Stimulated activated CD4-positive, alpha-beta T cell treated with anti-CD3 and anti-CD28 coated beads, Interleukin-1b, Interleukin-23, amount 100 ng/mL, for 24 hours (primary cell): ENCODE data around the gene GKN1.

Experiments used
- DNase-seq, 4 experiments: peaks; one replicate each; pipeline ENCODE4 v3.0.0-alpha.2; 2020; ENCODE audit warnings: low read depth in 4 of 4, low spot score in 1 of 4

Gene GKN1

GRCh38 chr2:68959001-68959400, 15.4 kb upstream of the GKN1 start:
- DNase-seq: no peak

GRCh38 chr2:68961380-68961779, 13.1 kb upstream of the GKN1 start:
- no peak for DNase-seq

GRCh38 chr2:68964282-68964681, 10.2 kb upstream of the GKN1 start:
- no peak for DNase-seq

GRCh38 chr2:68968221-68968620, 6.2 kb upstream of the GKN1 start:
- no peak for DNase-seq

DNA sequence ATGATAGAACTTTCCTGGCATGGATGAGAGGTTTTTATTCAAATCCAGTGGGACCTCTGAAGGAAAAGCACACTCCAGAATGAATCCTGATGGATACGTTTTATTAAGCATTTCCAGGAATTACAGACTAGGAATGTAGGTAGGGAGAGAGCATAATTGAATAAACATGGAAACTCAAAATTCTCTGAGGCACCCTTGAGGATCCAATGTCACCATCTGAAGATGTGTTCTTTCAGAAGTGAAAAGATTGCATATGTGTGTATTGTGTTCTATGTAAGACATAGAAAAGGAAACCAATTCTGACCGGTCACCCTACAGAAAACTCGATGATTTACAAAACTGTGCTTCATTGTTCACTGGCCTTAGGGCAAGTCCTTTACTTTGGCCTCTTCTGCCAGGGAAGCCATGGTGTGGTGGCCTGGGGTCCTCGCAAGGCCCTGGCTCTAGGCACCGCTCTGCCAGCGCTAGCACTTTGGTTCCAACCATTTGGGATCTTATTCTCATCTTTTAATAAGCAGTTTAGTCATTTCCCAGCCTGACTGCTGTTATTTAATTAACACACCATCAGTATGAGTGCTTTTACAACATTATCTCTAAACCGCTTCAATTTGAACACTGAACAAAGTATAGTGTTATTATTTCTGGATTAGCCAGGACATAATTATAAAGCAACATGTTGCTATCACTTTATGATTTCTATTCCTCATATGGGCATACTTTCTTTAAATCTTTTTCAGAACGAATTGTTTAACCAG, 4.5 kb upstream of the GKN1 start:
- no peak for DNase-seq

GRCh38 chr2:68970566-68971265, 3.7 kb upstream of the GKN1 start:
- DNase-seq: no peak

GRCh38 chr2:68971591-68972231, 2.7 kb upstream of the GKN1 start:
- no peak for DNase-seq

- DNase-seq: no peak
These were observed 670 bp downstream of the GKN1 start for GRCh38 chr2:68974946-68975665.

DNA sequence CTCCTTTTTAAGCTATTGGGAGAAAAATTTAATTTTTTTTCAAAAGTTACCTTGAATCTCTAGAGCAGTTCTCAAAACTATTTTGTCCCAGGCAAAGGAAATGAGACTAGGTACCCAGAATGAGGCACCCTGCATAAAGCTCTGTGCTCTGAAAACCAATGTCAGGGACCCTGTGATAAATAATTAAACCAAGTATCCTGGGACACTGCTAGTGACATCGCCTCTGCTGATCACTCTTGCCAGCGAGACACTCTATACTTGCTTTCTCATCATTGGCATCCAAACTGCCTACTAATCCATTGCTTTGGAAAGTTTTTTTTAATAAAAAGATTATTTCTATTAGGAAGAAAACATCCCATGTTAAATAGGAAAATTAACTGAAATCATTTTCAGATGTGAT, 1.4 kb downstream of the GKN1 start:
- no peak for DNase-seq

GRCh38 chr2:68977453-68977852, 3.0 kb downstream of the GKN1 start:
- no peak for DNase-seq

GRCh38 chr2:68978098-68978497, 3.7 kb downstream of the GKN1 start:
- DNase-seq: no peak

GRCh38 chr2:68980956-68981355, 6.5 kb downstream of the GKN1 start:
- no peak for DNase-seq

- DNase-seq: no peak
These were observed 12.6 kb downstream of the GKN1 start for GRCh38 chr2:68987021-68987503.

DNA sequence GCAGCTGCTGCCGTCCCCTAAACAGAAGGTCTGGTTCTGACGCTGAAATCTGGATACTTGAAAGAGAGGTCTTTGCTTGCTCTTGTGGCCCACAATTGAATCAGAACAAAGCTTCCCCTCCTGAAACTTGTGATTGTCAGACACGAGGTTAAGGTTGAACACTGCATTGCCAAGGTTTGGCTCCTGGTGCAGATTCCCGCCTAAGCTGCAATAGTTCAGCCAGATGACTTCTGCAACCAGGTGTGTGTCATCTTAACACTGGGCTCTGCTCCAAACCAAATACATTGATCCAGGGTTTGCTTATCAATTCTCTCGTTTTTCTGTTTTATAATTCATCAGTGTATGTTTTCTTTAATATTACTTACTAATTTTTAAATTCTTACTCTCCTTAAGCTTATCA, 14.6 kb downstream of the GKN1 start:
- DNase-seq: no peak

GRCh38 chr2:68992341-68992740, 17.9 kb downstream of the GKN1 start:
- no peak for DNase-seq

- DNase-seq: no peak
These were observed 18.5 kb downstream of the GKN1 start for GRCh38 chr2:68992933-68993332.

DNA sequence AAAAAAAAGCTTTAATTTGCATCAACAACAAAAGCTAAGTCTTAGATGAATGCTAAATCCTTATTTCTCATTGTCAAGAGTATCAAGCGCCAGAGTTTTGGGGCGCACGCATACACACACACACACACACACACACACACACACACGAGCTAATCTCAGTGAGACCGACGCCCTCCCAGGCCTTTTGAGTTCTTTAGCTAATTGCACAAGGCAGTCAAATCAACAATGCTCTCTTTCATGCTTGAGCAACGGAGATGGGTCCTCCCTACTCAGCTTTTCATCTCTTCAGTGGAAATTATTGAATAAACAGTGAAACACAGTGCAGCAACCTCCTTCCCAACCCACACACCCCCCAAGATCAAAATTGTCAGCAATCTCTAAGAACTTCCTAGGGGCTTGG, 19.2 kb downstream of the GKN1 start:
- no peak for DNase-seq

- no peak for DNase-seq
These were observed 20.4 kb downstream of the GKN1 start for GRCh38 chr2:68994864-68995263.

DNA sequence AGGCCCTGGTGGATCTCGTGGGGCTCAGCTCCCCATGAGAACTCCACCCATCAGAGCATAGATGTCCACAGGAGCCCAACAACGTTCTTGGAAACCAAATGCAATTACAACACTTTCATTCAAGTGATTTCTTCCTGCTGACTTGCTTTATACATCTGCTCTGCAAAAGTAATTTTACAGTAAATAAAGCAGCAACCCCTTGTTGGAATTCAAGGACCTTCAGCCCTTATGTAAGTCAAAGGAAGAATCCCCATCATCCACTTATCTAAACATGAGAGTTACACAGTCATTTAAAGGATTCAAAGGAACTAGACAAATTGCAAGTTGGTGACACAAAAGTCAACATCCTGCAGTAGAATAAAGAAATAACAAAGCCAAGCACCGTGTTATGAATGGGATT, 21.5 kb downstream of the GKN1 start:
- no peak for DNase-seq

GRCh38 chr2:68997401-68997800, 23.0 kb downstream of the GKN1 start:
- no peak for DNase-seq

DNA sequence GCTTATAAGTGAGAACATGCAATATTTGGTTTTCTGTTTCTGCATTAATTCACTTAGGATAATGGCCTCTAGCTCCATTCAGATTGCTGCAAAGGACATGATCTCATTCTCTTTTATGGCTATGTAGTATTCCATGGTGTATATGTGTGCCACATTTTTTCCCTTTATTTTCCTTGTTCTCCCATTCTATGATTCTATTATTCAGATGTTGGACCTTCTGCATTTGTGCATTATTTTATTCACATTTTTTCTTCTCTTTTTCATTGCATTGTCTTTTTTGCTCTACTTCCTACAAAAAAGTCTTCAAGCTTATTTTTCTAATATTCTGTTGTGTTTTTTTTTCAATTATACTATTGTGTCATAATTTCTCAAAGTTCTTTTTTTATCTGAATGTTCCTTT, 27.4 kb downstream of the GKN1 start:
- no peak for DNase-seq

DNA sequence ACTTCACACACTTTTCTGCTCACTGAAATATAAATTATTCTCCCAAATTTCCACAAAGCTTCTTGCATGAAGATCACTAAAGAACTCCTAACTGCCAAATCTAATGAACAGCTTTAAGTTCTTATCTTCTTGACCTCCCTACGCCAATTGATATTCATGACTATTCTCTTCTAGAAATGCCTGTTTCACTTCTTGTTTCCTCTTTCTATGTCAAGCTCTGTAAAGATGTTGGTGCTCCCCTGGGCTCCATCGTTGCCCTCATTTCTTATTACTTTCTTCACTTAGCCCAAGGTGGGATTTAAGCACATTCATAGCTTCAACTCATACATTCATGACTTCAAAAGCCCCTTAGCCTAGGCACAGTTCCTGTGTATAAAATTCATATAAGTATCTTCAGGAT, 29.3 kb downstream of the GKN1 start:
- no peak for DNase-seq
